Amniotic stem cell (primary cell): ENCODE results near the gene C10orf90.
A peak's percentile ranks its signal among the peaks of the same experiment; 100 is the strongest.
"Not testable (repeated sequence)": the region's sequence is repeated elsewhere in the genome, so short reads cannot be mapped to it uniquely, and the experiment has no call there.

Source experiments
- DNase-seq: peaks from one replicate; lab custom pipeline; 2025; lab: John Stamatoyannopoulos, UW

Gene C10orf90

GRCh38 chr10:126390324-126390723 lies 280.2 kb downstream of the C10orf90 start:
- no peak for DNase-seq

GRCh38 chr10:126387931-126388911 lies 282.3 kb downstream of the C10orf90 start, which contains the start of gene ADAM12:
ADAM12 (minus strand) TSS chr10:126388477; CDS start chr10:126388145, 332 bp downstream.
- DNase-seq: peak; percentile 27

GRCh38 chr10:126387041-126387921 lies 283.2 kb downstream of the C10orf90 start:
- DNase-seq: peak; percentile 57

- DNase-seq: no peak
These were observed 286.1 kb downstream of the C10orf90 start for GRCh38 chr10:126384269-126384873.

- DNase-seq: no peak
These were observed 290.0 kb downstream of the C10orf90 start for GRCh38 chr10:126380352-126381076.

GRCh38 chr10:126379166-126379565 lies 291.3 kb downstream of the C10orf90 start:
- DNase-seq: not testable (repeated sequence)

GRCh38 chr10:126376956-126377355 lies 293.5 kb downstream of the C10orf90 start:
- no peak for DNase-seq

- no peak for DNase-seq
These were observed 294.5 kb downstream of the C10orf90 start for GRCh38 chr10:126375926-126376554.

GRCh38 chr10:126375299-126375698 lies 295.2 kb downstream of the C10orf90 start:
- DNase-seq: no peak
